CD4-positive, alpha-beta T cell treated with Interleukin-15 for 1 hour (primary cell): ENCODE data around the gene KIN.
"Not testable (repeated sequence)": the region's sequence is repeated elsewhere in the genome, so short reads cannot be mapped to it uniquely, and the experiment has no call there.

Experiments used
- DNase-seq: peaks from one replicate; pipeline ENCODE4 v3.0.0-alpha.2; 2020

Gene KIN

GRCh38 chr10:7787857-7788638, at the start of gene KIN, which contains the start of gene ATP5F1C:
Gene KIN, minus strand, starts transcription at chr10:7787993. Its CDS starts 60 bp downstream, at chr10:7787933.
Gene ATP5F1C, plus strand, starts transcription at chr10:7788177. Its CDS starts 31 bp downstream, at chr10:7788208.
- peak; percentile 97 for DNase-seq

- no peak for DNase-seq
Measured at GRCh38 chr10:7836571-7836970, 48.8 kb upstream of the KIN start.

GRCh38 chr10:7834262-7834661, 46.5 kb upstream of the KIN start:
- DNase-seq, result no peak

- no peak for DNase-seq
Measured at GRCh38 chr10:7833210-7833609, 45.4 kb upstream of the KIN start.

GRCh38 chr10:7832060-7832459, 44.3 kb upstream of the KIN start:
- no peak for DNase-seq

- no peak for DNase-seq
Measured at GRCh38 chr10:7829289-7829834, 41.6 kb upstream of the KIN start.

GRCh38 chr10:7826971-7827370, 39.2 kb upstream of the KIN start:
- DNase-seq, result no peak

GRCh38 chr10:7824251-7824650, 36.5 kb upstream of the KIN start:
- DNase-seq, result no peak

- no peak for DNase-seq
Measured at GRCh38 chr10:7819121-7819460, 31.3 kb upstream of the KIN start.

- peak; percentile 86 for DNase-seq
Measured at GRCh38 chr10:7818295-7819120, 30.7 kb upstream of the KIN start, which contains the start of gene TAF3. Gene TAF3, plus strand, starts transcription at chr10:7818505. Its CDS starts 205 bp downstream, at chr10:7818710.

GRCh38 chr10:7817984-7818294, 30.1 kb upstream of the KIN start:
- no peak for DNase-seq

- DNase-seq, result no peak
Measured at GRCh38 chr10:7817576-7817975, 29.8 kb upstream of the KIN start.

GRCh38 chr10:7813481-7813880, 25.7 kb upstream of the KIN start:
- DNase-seq, result no peak

- DNase-seq, result not testable (repeated sequence)
Measured at GRCh38 chr10:7811743-7812142, 23.9 kb upstream of the KIN start.

GRCh38 chr10:7811000-7811399, 23.2 kb upstream of the KIN start:
- DNase-seq, result no peak

GRCh38 chr10:7810443-7810842, 22.6 kb upstream of the KIN start:
- no peak for DNase-seq

- DNase-seq, result no peak
Measured at GRCh38 chr10:7808686-7809267, 21.0 kb upstream of the KIN start.

- DNase-seq, result no peak
Measured at GRCh38 chr10:7804741-7805140, 16.9 kb upstream of the KIN start.

- DNase-seq, result no peak
Measured at GRCh38 chr10:7804216-7804615, 16.4 kb upstream of the KIN start.

- no peak for DNase-seq
Measured at GRCh38 chr10:7802606-7803005, 14.8 kb upstream of the KIN start.

- no peak for DNase-seq
Measured at GRCh38 chr10:7797582-7797981, 9.8 kb upstream of the KIN start.

- DNase-seq, result no peak
Measured at GRCh38 chr10:7795605-7796004, 7.8 kb upstream of the KIN start.

GRCh38 chr10:7794251-7795026, 6.6 kb upstream of the KIN start:
- DNase-seq, result no peak
